SU-DHL-6 (cell line): Measurements from ENCODE around the gene MEI4.

Source experiments
- H2AFZ ChIP-seq: fragments of 200-600 bp; sonication (generic); 2 replicates; pipeline ENCODE4 v1.6.1; 2014; ENCODE audit warnings: low read depth, mild to moderate bottlenecking, moderate library complexity, mixed read lengths, antibody characterized with exemption, low read length; ENCODE audit not compliant: severe bottlenecking
- H3F3A ChIP-seq: fragments of 200-600 bp; shearing (Covaris generic); 2 replicates; pipeline ENCODE4 v1.6.0; 2016; ENCODE audit warnings: antibody characterized with exemption, mild to moderate bottlenecking; ENCODE audit not compliant: insufficient read depth
- H3K27ac ChIP-seq: fragments of 200-600 bp; sonication (generic); 2 replicates; pipeline ENCODE4 v1.5.1; 2016; ENCODE audit warnings: low read depth, mild to moderate bottlenecking, low read length, moderate library complexity, mixed read lengths
- H3K27me3 ChIP-seq: fragments of 200-600 bp; sonication (generic), shearing (Covaris generic); 2 replicates; pipeline ENCODE4 v1.6.0; 2014; ENCODE audit warnings: mild to moderate bottlenecking, low read length
- H3K36me3 ChIP-seq: fragments of 200-600 bp; sonication (generic); 2 replicates; pipeline ENCODE4 v1.6.1; 2014; ENCODE audit warnings: mild to moderate bottlenecking, low read length, mixed read lengths
- H3K4me2 ChIP-seq: fragments of 300-600, 200-600 bp; shearing (Covaris generic), sonication (generic); 2 replicates; pipeline ENCODE4 v1.6.0; 2014; ENCODE audit warnings: low read length, low read depth, mild to moderate bottlenecking; ENCODE audit not compliant: poor library complexity, severe bottlenecking
- H3K4me3 ChIP-seq: fragments of 200-600 bp; sonication (generic); 2 replicates; pipeline ENCODE4 v1.5.1; 2014; ENCODE audit warnings: antibody characterized with exemption, low read length, mild to moderate bottlenecking, mixed read lengths; ENCODE audit not compliant: insufficient read depth, poor library complexity, severe bottlenecking
- H3K79me2 ChIP-seq: fragments of 200-600 bp; sonication (generic); 2 replicates; pipeline ENCODE4 v1.6.1; 2014; ENCODE audit warnings: mild to moderate bottlenecking, low read length, moderate library complexity; ENCODE audit not compliant: insufficient read depth
- H3K9ac ChIP-seq: fragments of 200-600 bp; sonication (generic); 2 replicates; pipeline ENCODE4 v1.7.0; 2014; ENCODE audit warnings: mild to moderate bottlenecking, low read length
- H3K9me2 ChIP-seq: fragments of 200-600 bp; sonication (generic); replicated peaks from 2 replicates; pipeline ENCODE4 v1.6.1; 2014; ENCODE audit warnings: low read length; ENCODE audit not compliant: insufficient read depth
- H3K9me3 ChIP-seq: fragments of 200-600 bp; sonication (generic); 2 replicates; pipeline ENCODE4 v1.6.1; 2014; ENCODE audit warnings: low read length, mixed read lengths; ENCODE audit not compliant: insufficient read depth
- H4K20me1 ChIP-seq: fragments of 200-600 bp; sonication (generic); 2 replicates; pipeline ENCODE4 v1.6.1; 2014; ENCODE audit warnings: low read depth, mild to moderate bottlenecking, antibody characterized with exemption, low read length, moderate library complexity, mixed read lengths
- CTCF ChIP-seq: fragments of 200-600 bp; sonication (generic); IDR thresholded peaks from one replicate; pipeline ENCODE4 v1.5.1; 2017; ENCODE audit warnings: antibody characterized with exemption, mild to moderate bottlenecking, low read length, moderate library complexity; ENCODE audit not compliant: insufficient read depth, poor library complexity, severe bottlenecking
- EZH2phosphoT487 ChIP-seq: fragments of 200-600 bp; sonication (generic), shearing (Covaris generic); conservative IDR thresholded peaks from 2 replicates; pipeline ENCODE4 v1.6.1; 2018; ENCODE audit warnings: mild to moderate bottlenecking, antibody characterized with exemption, low read length, moderate library complexity, mixed read lengths

The MEI4 gene

GRCh38 chr6:77652739-77653138 is at the start of gene MEI4:
Gene MEI4 (plus strand): TSS chr6:77653039. CDS start chr6:77690672, 37,633 bp downstream.
- H3K27ac ChIP-seq: no peak within 1 kb of the TSS
- no peaks in the 10 kb centered on the region for H3K27me3 ChIP-seq
- no peak within 1 kb of the TSS for H3K9ac ChIP-seq
- H3K9me3 ChIP-seq: no peaks in the 10 kb centered on the region
- H3K9me2 ChIP-seq: no peaks in the 10 kb centered on the region
- TF ChIP-seq EZH2phosphoT487 (no peak), CTCF (no peak)
- H3K4me2 ChIP-seq: no peak within 1 kb of the TSS
- no peaks in the 10 kb centered on the region for H4K20me1 ChIP-seq
- no peaks in the 10 kb centered on the region for H3F3A ChIP-seq
- no peak within 1 kb of the TSS for H3K4me3 ChIP-seq
- no peaks in the 10 kb centered on the region for H3K79me2 ChIP-seq
- no peak within 1 kb of the TSS for H2AFZ ChIP-seq
- no peaks in the 10 kb centered on the region for H3K36me3 ChIP-seq

GRCh38 chr6:77604476-77604875 is 48.4 kb upstream of the MEI4 start:
- H3K9ac ChIP-seq: no peak overlapping the region

GRCh38 chr6:77607004-77607403 is 45.8 kb upstream of the MEI4 start:
- Histone ChIP-seq H4K20me1 (no peaks in the 10 kb centered on the region), H3K4me2 (no peak overlapping the region), H3K9me2 (no peaks in the 10 kb centered on the region), H3K27me3 (no peaks in the 10 kb centered on the region), H3K79me2 (no peaks in the 10 kb centered on the region), H3K9ac (no peak overlapping the region), H2AFZ (no peak overlapping the region), H3K9me3 (no peaks in the 10 kb centered on the region), H3K27ac (no peak overlapping the region), H3F3A (no peaks in the 10 kb centered on the region), H3K4me3 (no peak overlapping the region), H3K36me3 (no peaks in the 10 kb centered on the region)
- TF ChIP-seq CTCF (no peak), EZH2phosphoT487 (no peak)

More at GRCh38 chr6:77604476-77604875, 48.4 kb upstream of the MEI4 start:
- Histone ChIP-seq H2AFZ (no peak overlapping the region), H3K4me2 (no peak overlapping the region), H3F3A (no peaks in the 10 kb centered on the region), H3K9me2 (no peaks in the 10 kb centered on the region), H4K20me1 (no peaks in the 10 kb centered on the region), H3K36me3 (no peaks in the 10 kb centered on the region), H3K27me3 (no peaks in the 10 kb centered on the region), H3K4me3 (no peak overlapping the region), H3K79me2 (no peaks in the 10 kb centered on the region), H3K9me3 (no peaks in the 10 kb centered on the region), H3K27ac (no peak overlapping the region)
- TF ChIP-seq EZH2phosphoT487: no peak
- no peak for TF ChIP-seq CTCF

GRCh38 chr6:77609106-77609505 is 43.7 kb upstream of the MEI4 start:
- no peak overlapping the region for H3K27ac ChIP-seq
- H3K9me3 ChIP-seq: no peaks in the 10 kb centered on the region
- no peaks in the 10 kb centered on the region for H3K9me2 ChIP-seq
- no peak overlapping the region for H3K4me3 ChIP-seq
- TF ChIP-seq CTCF (no peak), EZH2phosphoT487 (no peak)
- no peak overlapping the region for H3K9ac ChIP-seq
- no peaks in the 10 kb centered on the region for H3K36me3 ChIP-seq
- H3F3A ChIP-seq: no peaks in the 10 kb centered on the region
- no peaks in the 10 kb centered on the region for H3K27me3 ChIP-seq
- no peaks in the 10 kb centered on the region for H4K20me1 ChIP-seq
- no peak overlapping the region for H2AFZ ChIP-seq
- H3K4me2 ChIP-seq: no peak overlapping the region
- no peaks in the 10 kb centered on the region for H3K79me2 ChIP-seq
